H1 (cell line): ENCODE results near the gene ATP11C. TPM values are rescaled to one million over a fixed set of nuclear protein-coding genes. Genes with fewer than 3 reads are reported as not detected.

Experiments used
- RNF2 ChIP-seq: fragments of 200-900, 300-1000 bp; sonication (generic); IDR thresholded peaks from 2 replicates; pipeline ENCODE4 v1.7.1; 2016; ENCODE audit warnings: borderline replicate concordance, low read depth, mild to moderate bottlenecking, antibody characterized with exemption, low read length; ENCODE audit not compliant: poor library complexity, severe bottlenecking; ENCODE audit errors: missing control alignments
- polyA plus RNA-seq, 7 experiments: library from polyadenylated mRNA; depleted of rRNA in 3 of 7; stranded (reverse) in 5 of 7; unstranded in 2 of 7; fragments of >200 nt in 5 of 7; fragments of 200-250 nt in 2 of 7; gene quantifications; 1 replicate in 5 of 7; 2 replicates in 1 of 7; 4 replicates in 1 of 7; pipeline versions ENCODE4 v1.2.1 to v1.2.3, GENCODE V29; 2011 to 2013; ENCODE audit warnings: missing spikeins in 2 of 7, mixed read lengths in 2 of 7
- total RNA-seq: library from RNA; stranded (reverse); fragmentation: NEBNext Ultra II Directional; extraction: Animal tissue kit (Norgen Biotek cat#: 25700); gene quantifications from 2 replicates; pipeline ENCODE4 v1.2.1, GENCODE V29; 2021
- TF ChIP-seq, protein P1 (sequence below): fragments of 300-600 bp; sonication (generic); IDR thresholded peaks from 2 replicates; pipeline ENCODE4 v1.7.1; 2012; ENCODE audit warnings: low read length, moderate library complexity, mild to moderate bottlenecking, inconsistent platforms; ENCODE audit not compliant: insufficient replicate concordance

Gene ATP11C
- total and polyA plus RNA-seq, 2 of the 8 experiments (the other 6 are each of a cell fraction or from before 2014, with no cell fraction given), result 14.7 to 52.1 TPM

DNA sequence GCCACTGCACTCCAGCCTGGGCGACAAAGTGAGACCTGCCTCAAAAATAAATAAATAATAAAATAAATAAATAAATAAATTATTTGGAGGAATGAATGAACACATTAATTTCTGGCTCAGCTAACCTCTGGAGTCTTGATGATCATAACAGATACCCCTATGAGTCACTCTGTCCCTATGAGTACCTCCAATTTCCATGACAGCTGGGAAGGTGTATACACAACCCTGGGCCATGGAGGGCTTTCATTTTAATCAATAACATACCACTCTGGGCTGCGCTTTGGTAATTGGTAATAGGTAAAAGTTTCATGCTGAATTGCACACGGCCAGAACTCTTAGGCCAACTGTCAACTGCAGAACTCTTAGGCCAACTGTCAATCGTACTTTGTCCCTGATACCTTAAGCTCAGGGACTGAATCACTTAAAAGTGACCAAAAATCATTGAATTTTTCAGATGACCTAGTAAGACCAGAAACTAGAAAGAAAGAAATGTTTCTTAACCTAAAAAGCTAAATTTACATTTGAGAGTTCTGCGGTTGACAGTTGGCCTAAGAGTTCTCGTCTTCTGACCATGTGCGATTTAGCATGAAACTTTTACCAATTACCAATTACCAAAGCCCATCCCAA, 112.4 kb downstream of the ATP11C start (continued):
- TF ChIP-seq, protein P1, sequence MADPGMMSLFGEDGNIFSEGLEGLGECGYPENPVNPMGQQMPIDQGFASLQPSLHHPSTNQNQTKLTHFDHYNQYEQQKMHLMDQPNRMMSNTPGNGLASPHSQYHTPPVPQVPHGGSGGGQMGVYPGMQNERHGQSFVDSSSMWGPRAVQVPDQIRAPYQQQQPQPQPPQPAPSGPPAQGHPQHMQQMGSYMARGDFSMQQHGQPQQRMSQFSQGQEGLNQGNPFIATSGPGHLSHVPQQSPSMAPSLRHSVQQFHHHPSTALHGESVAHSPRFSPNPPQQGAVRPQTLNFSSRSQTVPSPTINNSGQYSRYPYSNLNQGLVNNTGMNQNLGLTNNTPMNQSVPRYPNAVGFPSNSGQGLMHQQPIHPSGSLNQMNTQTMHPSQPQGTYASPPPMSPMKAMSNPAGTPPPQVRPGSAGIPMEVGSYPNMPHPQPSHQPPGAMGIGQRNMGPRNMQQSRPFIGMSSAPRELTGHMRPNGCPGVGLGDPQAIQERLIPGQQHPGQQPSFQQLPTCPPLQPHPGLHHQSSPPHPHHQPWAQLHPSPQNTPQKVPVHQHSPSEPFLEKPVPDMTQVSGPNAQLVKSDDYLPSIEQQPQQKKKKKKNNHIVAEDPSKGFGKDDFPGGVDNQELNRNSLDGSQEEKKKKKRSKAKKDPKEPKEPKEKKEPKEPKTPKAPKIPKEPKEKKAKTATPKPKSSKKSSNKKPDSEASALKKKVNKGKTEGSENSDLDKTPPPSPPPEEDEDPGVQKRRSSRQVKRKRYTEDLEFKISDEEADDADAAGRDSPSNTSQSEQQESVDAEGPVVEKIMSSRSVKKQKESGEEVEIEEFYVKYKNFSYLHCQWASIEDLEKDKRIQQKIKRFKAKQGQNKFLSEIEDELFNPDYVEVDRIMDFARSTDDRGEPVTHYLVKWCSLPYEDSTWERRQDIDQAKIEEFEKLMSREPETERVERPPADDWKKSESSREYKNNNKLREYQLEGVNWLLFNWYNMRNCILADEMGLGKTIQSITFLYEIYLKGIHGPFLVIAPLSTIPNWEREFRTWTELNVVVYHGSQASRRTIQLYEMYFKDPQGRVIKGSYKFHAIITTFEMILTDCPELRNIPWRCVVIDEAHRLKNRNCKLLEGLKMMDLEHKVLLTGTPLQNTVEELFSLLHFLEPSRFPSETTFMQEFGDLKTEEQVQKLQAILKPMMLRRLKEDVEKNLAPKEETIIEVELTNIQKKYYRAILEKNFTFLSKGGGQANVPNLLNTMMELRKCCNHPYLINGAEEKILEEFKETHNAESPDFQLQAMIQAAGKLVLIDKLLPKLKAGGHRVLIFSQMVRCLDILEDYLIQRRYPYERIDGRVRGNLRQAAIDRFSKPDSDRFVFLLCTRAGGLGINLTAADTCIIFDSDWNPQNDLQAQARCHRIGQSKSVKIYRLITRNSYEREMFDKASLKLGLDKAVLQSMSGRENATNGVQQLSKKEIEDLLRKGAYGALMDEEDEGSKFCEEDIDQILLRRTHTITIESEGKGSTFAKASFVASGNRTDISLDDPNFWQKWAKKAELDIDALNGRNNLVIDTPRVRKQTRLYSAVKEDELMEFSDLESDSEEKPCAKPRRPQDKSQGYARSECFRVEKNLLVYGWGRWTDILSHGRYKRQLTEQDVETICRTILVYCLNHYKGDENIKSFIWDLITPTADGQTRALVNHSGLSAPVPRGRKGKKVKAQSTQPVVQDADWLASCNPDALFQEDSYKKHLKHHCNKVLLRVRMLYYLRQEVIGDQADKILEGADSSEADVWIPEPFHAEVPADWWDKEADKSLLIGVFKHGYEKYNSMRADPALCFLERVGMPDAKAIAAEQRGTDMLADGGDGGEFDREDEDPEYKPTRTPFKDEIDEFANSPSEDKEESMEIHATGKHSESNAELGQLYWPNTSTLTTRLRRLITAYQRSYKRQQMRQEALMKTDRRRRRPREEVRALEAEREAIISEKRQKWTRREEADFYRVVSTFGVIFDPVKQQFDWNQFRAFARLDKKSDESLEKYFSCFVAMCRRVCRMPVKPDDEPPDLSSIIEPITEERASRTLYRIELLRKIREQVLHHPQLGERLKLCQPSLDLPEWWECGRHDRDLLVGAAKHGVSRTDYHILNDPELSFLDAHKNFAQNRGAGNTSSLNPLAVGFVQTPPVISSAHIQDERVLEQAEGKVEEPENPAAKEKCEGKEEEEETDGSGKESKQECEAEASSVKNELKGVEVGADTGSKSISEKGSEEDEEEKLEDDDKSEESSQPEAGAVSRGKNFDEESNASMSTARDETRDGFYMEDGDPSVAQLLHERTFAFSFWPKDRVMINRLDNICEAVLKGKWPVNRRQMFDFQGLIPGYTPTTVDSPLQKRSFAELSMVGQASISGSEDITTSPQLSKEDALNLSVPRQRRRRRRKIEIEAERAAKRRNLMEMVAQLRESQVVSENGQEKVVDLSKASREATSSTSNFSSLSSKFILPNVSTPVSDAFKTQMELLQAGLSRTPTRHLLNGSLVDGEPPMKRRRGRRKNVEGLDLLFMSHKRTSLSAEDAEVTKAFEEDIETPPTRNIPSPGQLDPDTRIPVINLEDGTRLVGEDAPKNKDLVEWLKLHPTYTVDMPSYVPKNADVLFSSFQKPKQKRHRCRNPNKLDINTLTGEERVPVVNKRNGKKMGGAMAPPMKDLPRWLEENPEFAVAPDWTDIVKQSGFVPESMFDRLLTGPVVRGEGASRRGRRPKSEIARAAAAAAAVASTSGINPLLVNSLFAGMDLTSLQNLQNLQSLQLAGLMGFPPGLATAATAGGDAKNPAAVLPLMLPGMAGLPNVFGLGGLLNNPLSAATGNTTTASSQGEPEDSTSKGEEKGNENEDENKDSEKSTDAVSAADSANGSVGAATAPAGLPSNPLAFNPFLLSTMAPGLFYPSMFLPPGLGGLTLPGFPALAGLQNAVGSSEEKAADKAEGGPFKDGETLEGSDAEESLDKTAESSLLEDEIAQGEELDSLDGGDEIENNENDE, result no peak
- no peak for TF ChIP-seq RNF2
